Hepatocyte (in vitro differentiated cells): ENCODE measurements around the gene DCDC2.

Experiments
- EZH2phosphoT487 ChIP-seq: fragments of 200-600 bp; sonication (generic); IDR thresholded peaks from one replicate; pipeline ENCODE4 v1.6.1; 2018; ENCODE audit warnings: antibody characterized with exemption, mild to moderate bottlenecking, low read depth, moderate library complexity; ENCODE audit not compliant: unreplicated experiment, severe bottlenecking
- TF ChIP-seq, protein P1 (sequence below): fragments of 200-600 bp; sonication (generic); IDR thresholded peaks from 2 replicates; pipeline ENCODE4 v1.5.1; 2016; ENCODE audit warnings: antibody characterized with exemption, mild to moderate bottlenecking; ENCODE audit not compliant: poor library complexity

DNA sequence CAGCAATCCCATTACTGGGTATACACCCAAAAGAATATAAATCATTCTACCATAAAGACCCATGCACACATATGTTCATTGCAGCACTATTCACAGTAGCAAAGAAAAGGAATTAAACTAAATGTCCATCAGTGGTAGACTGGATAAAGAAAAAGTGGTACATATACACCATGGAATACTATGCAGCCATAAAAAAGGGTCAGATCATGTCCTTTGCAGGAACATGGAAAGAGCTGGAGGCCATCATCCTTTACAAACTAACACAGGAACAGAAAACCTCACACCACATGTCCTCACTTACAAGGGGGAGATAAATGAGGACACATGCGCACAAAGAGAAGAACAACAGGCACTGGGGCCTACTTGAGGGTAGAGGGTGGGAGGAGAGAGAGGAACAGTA lies 60.9 kb downstream of the DCDC2 start:
- TF ChIP-seq, protein P1, sequence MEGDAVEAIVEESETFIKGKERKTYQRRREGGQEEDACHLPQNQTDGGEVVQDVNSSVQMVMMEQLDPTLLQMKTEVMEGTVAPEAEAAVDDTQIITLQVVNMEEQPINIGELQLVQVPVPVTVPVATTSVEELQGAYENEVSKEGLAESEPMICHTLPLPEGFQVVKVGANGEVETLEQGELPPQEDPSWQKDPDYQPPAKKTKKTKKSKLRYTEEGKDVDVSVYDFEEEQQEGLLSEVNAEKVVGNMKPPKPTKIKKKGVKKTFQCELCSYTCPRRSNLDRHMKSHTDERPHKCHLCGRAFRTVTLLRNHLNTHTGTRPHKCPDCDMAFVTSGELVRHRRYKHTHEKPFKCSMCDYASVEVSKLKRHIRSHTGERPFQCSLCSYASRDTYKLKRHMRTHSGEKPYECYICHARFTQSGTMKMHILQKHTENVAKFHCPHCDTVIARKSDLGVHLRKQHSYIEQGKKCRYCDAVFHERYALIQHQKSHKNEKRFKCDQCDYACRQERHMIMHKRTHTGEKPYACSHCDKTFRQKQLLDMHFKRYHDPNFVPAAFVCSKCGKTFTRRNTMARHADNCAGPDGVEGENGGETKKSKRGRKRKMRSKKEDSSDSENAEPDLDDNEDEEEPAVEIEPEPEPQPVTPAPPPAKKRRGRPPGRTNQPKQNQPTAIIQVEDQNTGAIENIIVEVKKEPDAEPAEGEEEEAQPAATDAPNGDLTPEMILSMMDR = no peak
- no peak for TF ChIP-seq EZH2phosphoT487
